B cell (primary cell): ENCODE data around the gene ADAMTSL1.

Experiments
- EZH2 ChIP-seq: IDR thresholded peaks from 2 replicates; pipeline ENCODE4 v1.6.1; 2012; ENCODE audit warnings: borderline replicate concordance, low read depth, mild to moderate bottlenecking, moderate library complexity, low read length; ENCODE audit not compliant: insufficient read depth, poor library complexity, severe bottlenecking
- TF ChIP-seq, protein P1 (sequence below): fragments of 200-600 bp; IDR thresholded peaks from one replicate; pipeline ENCODE4 v1.8.0; 2022; ENCODE audit warnings: antibody characterized with exemption, mild to moderate bottlenecking

DNA sequence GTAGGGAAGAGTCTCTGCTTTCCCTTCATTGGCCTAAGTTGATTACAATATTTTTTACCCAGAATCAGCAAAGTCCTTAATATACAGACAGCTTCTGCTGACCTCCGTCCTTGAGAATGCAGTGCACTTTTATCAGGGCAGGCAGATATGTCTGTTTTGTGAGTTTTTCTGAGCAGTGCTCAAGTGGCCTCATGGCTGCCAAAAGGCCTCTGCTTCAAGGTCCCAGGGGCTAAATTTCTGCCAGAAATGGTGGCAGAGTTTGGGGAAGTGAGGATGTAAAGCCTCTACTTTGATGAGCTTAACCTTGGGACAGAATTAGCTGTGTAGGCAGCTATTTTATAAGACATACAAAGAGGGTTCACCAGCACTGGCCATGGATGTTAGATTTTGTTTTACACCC, 275.8 kb downstream of the ADAMTSL1 start:
- TF ChIP-seq, protein P1, sequence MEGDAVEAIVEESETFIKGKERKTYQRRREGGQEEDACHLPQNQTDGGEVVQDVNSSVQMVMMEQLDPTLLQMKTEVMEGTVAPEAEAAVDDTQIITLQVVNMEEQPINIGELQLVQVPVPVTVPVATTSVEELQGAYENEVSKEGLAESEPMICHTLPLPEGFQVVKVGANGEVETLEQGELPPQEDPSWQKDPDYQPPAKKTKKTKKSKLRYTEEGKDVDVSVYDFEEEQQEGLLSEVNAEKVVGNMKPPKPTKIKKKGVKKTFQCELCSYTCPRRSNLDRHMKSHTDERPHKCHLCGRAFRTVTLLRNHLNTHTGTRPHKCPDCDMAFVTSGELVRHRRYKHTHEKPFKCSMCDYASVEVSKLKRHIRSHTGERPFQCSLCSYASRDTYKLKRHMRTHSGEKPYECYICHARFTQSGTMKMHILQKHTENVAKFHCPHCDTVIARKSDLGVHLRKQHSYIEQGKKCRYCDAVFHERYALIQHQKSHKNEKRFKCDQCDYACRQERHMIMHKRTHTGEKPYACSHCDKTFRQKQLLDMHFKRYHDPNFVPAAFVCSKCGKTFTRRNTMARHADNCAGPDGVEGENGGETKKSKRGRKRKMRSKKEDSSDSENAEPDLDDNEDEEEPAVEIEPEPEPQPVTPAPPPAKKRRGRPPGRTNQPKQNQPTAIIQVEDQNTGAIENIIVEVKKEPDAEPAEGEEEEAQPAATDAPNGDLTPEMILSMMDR = no peak
- TF ChIP-seq EZH2 = no peak
